HuH-7.5 (cell line): ENCODE data around the gene FNDC5.

ENCODE experiments used
- DNase-seq: peaks from one replicate; pipeline ENCODE4 v3.0.0; 2011; ENCODE audit warnings: low spot score

Gene FNDC5

GRCh38 chr1:32884032-32884372 is 13.3 kb upstream of the FNDC5 start:
- DNase-seq = no peak

- DNase-seq = no peak
Observed at GRCh38 chr1:32883338-32884031, 12.8 kb upstream of the FNDC5 start.

GRCh38 chr1:32881871-32882850 is 11.4 kb upstream of the FNDC5 start:
- no peak for DNase-seq

DNA sequence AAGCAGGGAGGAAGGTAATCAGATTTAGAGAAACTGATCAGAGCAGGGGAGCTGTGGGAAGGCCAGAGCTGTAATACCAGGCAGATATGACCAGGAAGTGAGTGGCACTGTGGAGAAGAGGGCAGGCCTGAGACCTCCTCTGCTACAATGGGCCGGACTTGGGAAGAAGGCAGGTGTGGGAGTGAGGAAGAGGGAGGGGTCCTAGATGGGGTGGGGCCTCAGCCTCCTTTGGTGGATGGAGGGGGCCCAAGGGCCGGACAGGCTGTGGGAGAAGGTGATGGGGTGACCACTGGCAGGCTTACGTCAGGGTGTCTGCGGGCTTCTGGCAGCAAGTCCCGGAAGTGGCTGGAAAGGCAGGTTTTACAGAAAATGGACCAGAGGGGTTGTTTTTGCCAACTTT is 10.6 kb upstream of the FNDC5 start:
- no peak for DNase-seq

DNA sequence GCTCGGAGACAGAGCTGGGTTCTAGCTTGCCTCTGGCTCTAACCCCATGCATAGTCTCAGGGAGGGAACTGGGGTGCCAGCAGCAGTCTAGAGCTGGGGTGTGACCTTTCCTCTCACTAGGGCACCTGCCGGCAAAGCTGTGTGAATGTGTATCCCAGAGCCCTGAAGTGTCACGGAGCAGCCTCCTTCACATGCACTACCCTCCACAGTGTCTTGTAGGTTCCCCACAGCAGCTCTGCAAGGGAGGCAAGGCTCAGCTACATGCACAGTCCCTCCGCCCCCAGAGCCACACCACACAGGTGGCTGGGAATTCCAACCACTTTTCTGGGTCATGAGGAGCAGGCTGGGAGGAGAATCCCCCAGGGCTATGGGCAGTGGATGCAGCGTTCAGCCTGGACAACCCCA is 7.9 kb upstream of the FNDC5 start:
- no peak for DNase-seq

DNA sequence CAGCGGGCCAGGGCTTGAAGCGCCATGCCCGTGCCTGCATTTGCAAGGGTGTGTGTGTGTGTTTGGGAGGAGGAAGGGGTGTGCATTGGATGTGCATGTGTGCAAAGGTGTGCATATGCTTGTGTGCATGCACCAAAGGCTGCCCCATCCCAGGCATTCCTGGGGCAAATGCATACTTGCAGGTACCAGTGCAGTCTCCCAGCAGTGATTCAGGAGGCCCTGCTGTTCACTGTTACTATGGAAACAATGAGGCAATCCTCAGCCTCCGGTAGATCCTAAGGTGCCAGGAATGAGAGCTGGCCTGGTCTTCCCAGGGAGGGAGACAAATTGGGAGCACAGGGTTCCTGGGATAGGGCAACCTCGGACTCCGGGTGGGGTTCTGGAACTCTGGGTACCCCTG is 7.5 kb upstream of the FNDC5 start:
- no peak for DNase-seq

DNA sequence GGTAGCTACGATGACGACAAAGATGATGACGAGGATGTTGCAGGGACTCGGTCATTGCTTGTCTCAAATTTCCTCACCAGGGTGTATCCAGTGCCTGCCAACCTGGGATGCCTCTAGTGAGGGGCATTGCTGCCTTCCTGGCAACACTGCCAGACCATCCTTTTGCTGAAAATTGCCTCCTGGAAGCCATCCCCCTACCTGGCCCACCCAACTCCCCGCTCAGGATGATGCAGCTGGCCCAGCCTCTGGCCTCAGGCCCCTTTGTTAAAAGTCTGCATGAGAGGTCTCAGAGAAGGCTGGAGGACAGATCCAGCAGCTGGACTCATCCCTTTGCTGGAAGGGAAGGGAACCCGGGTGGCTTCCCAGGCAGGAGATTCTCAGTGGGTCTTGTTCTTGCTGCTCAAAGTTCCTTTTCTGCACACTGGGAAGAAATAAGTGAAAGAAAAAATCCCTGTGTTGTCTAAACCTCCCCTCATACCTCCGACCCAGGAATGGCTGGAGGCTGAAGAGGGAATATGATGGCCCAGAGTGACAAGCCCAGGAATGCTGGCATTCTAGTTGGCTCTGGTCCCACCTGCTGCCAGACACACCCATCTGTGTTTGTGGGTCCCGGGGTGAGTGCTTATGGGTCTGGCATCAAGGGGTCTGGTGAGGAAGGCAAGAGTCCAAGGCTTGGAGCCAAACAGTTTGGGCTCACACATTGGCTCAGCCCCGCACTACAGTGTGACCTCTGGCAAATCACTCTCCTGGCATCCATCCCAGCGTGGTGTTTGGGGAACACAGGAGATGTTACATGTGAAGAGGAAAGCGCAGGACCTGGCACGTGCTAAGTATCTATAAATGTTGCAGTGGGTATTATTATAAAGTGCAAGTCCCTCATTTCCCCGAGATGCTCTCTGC is 6.7 kb upstream of the FNDC5 start:
- DNase-seq = no peak

DNA sequence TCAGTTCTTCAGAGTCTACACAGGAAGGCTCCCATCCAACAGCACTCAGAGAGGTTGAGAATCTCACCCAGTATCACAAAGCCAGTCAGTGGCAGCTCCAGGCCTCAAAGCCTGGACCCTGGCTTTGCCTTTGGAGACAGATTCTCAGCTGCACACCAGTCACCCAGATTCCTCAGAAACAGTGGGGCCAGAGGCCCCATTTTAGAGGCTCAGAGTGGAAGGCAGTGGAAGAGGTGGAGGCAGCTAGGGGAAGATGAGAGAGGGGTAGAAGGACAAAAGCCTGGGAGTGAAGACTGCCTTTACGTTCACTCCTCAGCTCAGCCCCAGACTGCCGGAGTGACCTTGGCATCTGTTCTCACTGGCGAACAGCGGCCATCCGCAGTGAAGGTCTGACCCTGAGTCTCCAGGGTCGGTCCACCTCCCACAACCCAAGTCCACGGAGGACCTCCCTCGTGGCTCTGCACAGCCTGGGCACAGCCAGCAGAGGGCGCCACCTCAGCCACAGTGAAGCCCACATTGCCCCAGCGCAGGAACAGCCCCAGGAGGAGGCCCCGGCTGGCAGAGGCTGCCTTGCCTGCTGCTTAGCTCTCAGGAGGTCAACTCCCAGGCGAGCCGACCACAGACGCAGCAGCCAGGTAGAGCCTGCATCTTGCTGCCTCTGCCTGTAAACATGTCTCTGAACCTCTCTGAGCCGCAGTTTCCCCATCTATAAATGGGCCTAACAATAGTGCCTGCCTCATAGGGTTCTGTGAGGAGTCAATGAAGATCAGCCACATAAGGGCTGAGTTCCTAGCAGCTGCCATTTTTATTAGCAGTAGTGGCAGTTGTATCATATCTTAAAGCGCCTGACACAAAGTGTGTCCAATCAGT is 5.9 kb upstream of the FNDC5 start:
- DNase-seq = peak; percentile 89

GRCh38 chr1:32874860-32875752 is 4.4 kb upstream of the FNDC5 start:
- no peak for DNase-seq

DNA sequence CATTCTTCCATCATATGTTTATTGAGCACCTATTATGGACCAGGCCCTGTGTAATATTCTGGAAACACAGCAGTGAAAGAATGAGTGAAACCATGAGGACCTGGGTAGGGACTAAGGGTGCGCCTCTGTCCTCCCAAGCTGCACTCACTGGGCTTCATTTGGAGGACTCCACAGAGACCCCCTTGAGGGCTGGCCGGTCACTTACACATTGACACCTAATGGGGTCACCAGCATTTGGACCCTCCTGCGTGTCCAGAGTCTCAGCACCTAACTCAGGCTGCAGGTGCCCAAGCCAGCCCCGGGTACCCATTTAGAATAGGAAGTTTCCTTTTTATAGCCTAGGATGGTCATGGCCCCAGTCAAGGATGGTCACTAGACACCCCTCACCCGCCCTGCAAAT is 2.8 kb upstream of the FNDC5 start:
- no peak for DNase-seq

- no peak for DNase-seq
Observed at GRCh38 chr1:32872192-32872460, 1.4 kb upstream of the FNDC5 start.

- no peak for DNase-seq
Observed at GRCh38 chr1:32871364-32872191, 866 bp upstream of the FNDC5 start.

DNA sequence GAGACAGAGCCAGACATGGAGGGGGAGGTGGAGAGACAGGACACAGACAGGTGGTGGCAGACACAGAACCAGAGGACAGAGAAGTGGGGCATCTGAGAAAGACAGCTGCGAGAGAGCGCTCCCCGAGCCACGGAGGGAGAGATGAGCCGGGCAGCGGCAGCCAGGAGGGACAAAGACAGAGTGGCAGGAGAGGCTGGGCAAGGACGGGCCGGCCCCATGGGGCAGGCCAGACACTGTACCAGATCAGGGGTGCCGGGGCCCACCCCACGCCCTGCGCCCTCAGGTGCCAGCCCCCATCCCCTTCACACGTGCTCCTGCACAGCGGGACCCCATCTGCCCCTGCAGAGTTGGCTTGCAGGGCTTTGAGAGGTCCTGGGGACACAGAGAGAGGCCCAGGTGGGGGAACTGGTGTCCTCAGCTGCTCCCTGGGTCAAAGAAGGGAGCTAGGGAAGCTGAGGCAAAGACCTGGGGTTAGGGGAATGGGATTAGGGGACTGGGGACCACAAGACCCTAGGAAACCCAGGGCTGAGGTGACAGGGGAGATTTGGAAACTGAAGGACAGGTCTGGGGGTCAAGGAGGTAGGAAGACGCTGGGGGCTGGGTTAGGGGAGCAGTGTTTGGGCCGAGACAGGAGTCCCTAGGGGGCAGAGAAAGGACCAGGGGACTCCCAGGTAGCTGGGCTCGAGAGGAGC is 643 bp downstream of the FNDC5 start:
- DNase-seq = no peak

DNA sequence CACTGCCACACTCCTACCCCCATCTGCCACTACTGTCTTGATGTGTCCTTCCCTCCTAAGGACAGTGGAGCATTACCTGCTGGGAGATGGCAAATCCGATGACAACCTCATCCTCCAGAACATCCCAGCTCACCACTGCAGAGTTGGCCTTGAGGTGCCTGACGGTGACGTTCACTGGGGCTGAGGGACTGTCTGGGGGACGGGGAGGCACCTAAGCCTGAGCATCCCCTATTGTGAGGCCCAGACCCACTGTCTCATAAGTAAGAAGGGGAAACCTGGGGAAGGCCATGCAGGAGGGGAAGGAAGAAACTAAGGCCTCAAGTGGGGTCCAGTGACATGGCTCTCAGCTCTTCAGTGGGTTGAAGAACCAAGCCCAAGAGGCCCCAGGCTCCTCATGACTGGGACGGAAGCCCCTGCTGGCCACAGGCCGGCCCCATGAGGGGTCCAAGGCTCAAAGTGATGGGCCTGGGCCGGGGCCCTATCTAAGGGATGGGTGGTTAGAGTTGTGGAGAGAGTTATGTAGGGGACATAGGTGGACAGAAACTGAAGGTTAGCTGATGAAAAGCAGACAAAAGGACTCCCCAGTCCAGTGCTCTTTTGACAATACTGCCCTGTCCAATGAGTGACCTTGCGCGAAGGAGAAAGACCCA is 1.8 kb downstream of the FNDC5 start:
- no peak for DNase-seq

DNA sequence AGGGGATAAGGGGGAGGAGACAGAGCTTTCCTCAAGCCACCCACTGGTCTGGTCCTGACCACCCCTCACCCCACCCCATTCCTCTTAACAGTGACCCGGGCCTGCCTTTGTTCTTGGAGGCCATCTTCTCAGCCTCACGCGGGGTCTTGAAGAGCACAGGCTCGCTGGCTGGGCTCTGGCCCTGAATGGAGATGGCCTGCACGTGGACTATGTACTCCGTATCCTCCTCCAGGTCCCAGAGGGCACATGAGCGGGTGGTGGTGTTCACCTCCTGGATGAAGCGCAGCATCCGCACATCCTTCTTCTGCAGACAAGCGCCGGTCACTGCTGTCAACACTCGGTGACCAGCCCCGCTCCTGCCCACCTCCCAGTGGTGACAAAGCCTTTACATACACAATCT is 2.6 kb downstream of the FNDC5 start:
- DNase-seq = no peak

GRCh38 chr1:32867671-32868070 is 3.0 kb downstream of the FNDC5 start:
- DNase-seq = no peak

DNA sequence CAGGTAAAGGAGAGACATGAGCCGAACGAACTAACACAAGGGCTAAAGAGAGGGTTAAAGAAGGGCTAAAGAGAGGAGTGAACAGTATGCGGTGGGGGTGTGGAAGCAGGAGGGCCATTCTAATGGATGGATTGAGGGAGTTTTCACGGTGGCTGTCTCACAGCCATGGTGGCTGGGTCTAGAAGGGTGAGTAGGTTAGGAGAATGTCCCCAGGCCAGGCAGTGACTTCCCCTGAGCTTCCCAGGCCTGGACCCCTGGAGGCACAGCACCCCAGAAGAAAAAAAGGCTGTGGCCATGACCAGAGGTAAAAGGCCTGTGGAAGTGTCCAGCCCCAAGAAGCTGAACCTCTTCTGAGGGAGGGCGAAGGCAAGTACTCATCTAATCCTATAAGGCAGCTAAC is 3.6 kb downstream of the FNDC5 start:
- no peak for DNase-seq

- DNase-seq = no peak
Observed at GRCh38 chr1:32865639-32866405, 4.9 kb downstream of the FNDC5 start.
